GM19452 (cell line): ENCODE measurements around the gene FAM107B.

Experiments used
- ATAC-seq: cut with Tn5 transposase; IDR thresholded peaks from one replicate; pipeline ENCODE4 v1.9.1; 2021; ENCODE audit not compliant: unreplicated experiment

Gene FAM107B

GRCh38 chr10:14779001-14779651 is 4.4 kb upstream of the FAM107B start:
- no peak for ATAC-seq

GRCh38 chr10:14776546-14776945 is 1.8 kb upstream of the FAM107B start:
- ATAC-seq: no peak

GRCh38 chr10:14775656-14776055 is 959 bp upstream of the FAM107B start:
- ATAC-seq: no peak

GRCh38 chr10:14774214-14774580 is 500 bp downstream of the FAM107B start:
- no peak for ATAC-seq

GRCh38 chr10:14773551-14774213 is 1.0 kb downstream of the FAM107B start:
- ATAC-seq: no peak

- ATAC-seq: no peak
These were observed 2.3 kb downstream of the FAM107B start for GRCh38 chr10:14772399-14772798.

- no peak for ATAC-seq
These were observed 3.8 kb downstream of the FAM107B start for GRCh38 chr10:14770927-14771326.

GRCh38 chr10:14761372-14761771 is 13.3 kb downstream of the FAM107B start:
- no peak for ATAC-seq

GRCh38 chr10:14758994-14759664 is 15.6 kb downstream of the FAM107B start:
- ATAC-seq: no peak

GRCh38 chr10:14758451-14758850 is 16.2 kb downstream of the FAM107B start:
- no peak for ATAC-seq

- ATAC-seq: no peak
These were observed 16.7 kb downstream of the FAM107B start for GRCh38 chr10:14757986-14758385.

- ATAC-seq: no peak
These were observed 17.3 kb downstream of the FAM107B start for GRCh38 chr10:14757394-14757793.

GRCh38 chr10:14753441-14753840 is 21.3 kb downstream of the FAM107B start:
- ATAC-seq: no peak

- ATAC-seq: no peak
These were observed 22.8 kb downstream of the FAM107B start for GRCh38 chr10:14751921-14752320.

- no peak for ATAC-seq
These were observed 23.4 kb downstream of the FAM107B start for GRCh38 chr10:14751014-14751896.

- no peak for ATAC-seq
These were observed 25.5 kb downstream of the FAM107B start for GRCh38 chr10:14749070-14749809.

- no peak for ATAC-seq
These were observed 26.3 kb downstream of the FAM107B start for GRCh38 chr10:14748441-14748840.

- peak; percentile 79 for ATAC-seq
These were observed 31.9 kb downstream of the FAM107B start for GRCh38 chr10:14742815-14743214.

- ATAC-seq: peak; percentile 23
These were observed 32.3 kb downstream of the FAM107B start for GRCh38 chr10:14742382-14742781.

- ATAC-seq: no peak
These were observed 33.9 kb downstream of the FAM107B start for GRCh38 chr10:14740684-14741247.
